GM18867 (cell line): ENCODE measurements around the gene HSF2BP.
"Not testable (repeated sequence)": the region's sequence is repeated elsewhere in the genome, so short reads cannot be mapped to it uniquely, and the experiment has no call there.

ENCODE experiments used
- ATAC-seq: cut with Tn5 transposase; IDR thresholded peaks from one replicate; pipeline ENCODE4 v1.9.1; 2021; ENCODE audit warnings: mild to moderate bottlenecking, moderate library complexity; ENCODE audit not compliant: unreplicated experiment

HSF2BP gene

DNA sequence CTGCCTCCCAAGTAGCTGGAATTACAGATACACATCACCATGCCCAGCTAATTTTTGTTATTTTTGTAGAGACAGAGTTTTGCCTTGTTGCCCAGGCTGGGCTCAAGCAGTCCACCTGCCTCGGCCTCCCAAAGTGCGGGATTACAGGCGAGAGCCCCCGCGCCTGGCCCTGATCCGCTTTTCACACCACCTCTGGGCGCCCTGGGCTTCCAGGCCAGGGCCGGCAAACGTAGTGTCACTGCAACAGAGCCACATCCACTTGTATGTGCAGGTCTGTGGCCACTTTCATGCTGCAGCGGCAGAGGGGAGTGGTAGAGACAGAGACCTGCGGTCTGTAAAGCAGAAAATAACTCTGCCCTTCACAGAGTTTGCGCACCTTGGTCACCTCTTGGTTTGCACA, 29.6 kb upstream of the HSF2BP start:
- ATAC-seq = no peak

DNA sequence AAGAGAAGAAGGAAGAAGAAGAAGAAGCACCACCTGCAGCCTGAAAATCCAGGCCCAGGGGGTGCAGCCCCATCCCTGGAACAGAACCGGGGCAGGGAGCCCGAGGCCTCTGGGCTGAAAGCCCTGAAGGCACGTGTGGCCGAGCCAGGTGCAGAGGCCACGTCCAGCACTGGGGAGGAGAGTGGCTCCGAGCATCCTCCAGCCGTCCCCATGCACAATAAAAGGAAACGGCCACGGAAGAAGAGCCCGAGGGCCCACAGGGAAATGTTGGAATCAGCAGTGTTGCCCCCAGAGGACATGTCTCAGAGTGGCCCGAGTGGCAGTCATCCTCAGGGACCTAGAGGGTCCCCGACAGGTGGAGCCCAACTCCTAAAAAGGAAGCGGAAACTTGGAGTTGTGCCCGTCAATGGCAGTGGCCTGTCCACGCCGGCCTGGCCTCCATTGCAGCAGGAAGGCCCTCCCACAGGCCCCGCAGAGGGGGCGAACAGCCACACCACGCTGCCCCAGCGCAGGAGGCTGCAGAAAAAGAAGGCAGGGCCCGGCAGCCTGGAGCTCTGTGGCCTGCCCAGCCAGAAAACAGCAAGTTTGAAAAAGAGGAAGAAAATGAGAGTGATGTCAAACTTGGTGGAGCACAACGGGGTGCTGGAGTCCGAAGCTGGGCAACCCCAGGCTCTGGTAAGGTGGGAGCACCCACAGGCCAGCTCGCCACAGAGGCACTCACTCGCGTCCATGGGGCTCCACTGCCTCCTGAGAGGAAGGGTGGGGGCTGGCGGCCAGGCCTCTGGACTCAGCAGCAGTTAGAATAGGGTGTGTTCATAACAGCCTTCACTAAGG, 28.5 kb upstream of the HSF2BP start:
- ATAC-seq = no peak

DNA sequence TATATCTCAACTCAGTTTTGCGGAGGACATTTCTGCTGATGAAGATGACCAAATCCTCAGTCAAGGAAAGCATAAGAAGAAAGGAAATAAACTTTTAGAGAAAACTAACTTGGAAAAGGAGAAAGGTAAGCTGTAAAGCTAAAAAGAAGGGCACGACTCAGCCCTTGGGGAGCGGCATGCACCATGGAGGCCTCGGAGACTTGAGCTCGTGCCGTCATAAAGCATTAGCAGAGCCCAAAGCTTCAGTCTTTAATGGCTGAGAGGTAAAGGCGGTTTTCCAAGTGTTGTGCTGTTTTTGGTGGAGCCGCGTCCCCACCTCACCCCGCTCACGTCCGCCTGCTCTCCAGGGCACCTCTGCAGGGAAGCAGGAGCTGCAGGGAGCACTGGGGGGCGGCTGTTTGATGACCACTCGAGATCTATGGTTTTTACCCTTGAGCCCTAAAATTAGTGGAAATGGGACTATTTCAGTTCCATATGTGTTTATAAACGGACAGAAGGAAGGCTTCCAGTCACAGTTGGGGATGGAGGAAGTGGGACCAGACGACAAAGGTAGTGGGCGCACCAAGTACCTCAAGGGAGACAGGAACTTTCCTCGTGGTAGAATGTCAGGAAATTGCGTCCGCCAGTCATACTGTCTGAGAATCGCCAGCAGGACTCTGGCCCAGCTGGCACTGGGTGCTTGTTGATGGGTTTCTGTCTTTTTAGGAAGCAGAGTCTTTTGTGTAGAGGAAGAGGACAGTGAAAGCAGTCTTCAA, 27.7 kb upstream of the HSF2BP start:
- ATAC-seq = no peak

DNA sequence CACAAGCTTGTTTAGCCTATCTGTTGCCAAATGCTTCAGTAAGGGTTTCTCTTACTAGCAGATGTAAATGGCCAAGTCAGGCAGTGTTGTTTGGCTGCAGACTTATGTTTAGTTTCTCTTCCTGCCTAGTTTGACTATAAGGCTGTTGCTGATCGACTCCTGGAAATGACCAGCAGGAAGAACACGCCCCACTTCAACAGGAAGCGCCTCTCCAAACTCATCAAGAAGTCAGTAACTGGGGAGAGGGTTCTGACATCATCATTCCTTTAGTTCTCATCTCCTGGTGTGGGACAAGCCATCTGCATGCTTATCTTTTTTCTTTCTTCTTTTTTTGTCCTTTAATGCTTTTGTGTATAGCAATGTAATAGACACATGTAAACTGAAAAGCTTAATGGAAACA, 25.1 kb upstream of the HSF2BP start:
- no peak for ATAC-seq

DNA sequence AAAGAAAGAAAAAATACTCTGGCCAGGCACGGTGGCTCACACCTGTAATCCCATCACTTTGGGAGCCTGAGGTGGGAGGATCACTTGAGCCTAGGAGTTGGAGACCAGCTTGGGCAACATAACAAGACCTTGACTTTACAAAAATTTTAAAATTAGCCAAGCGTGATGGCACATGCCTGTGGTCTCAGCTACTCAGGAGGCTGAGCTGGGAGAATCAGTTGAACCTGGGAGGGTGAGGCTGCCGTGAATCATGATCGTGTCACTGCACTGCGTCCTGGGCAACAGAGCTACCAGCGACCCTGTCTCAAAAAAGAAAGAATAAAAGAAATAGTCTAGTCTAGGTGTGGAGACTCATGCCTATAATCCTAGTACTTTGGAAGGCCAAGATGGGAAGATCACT, 22.4 kb upstream of the HSF2BP start:
- no peak for ATAC-seq

DNA sequence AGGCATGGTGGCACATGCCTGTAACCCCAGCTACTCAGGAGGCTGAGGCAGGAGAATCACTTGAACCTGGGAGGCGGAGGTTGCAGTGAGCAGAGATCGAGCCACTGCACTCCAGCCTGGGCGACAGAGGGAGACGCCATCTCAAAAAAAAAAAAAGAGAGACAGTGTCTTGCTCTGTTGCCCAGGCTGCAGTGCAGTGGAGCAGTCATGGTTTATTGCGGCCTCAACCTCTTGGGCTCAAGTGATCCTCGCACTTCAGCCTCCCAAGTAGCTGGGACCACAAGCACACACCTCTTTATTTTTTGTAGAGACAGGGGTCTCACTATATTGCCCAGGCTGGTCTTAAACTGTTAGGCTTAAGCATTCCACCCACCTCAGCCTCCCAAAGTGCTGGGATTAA, 21.1 kb upstream of the HSF2BP start:
- ATAC-seq = not testable (repeated sequence)

DNA sequence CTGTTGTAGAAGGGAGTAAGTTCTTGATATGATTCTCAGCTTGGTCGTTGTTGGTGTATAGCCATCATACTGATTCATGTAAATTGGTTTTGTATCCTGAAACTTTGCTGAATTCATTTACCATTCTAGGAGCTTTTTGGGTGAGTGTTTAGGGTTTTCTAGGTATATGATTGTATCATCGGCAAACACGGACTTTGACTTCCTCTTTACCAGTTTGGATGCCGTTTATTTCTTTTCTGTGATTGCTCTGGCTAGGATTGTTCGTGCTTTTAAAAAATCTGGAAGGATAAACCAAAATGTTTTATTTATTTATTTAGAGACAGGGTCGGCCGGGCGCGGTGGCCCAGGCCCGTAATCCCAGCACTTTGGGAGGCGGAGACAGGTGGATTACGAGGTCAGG, 20.7 kb upstream of the HSF2BP start:
- no peak for ATAC-seq

DNA sequence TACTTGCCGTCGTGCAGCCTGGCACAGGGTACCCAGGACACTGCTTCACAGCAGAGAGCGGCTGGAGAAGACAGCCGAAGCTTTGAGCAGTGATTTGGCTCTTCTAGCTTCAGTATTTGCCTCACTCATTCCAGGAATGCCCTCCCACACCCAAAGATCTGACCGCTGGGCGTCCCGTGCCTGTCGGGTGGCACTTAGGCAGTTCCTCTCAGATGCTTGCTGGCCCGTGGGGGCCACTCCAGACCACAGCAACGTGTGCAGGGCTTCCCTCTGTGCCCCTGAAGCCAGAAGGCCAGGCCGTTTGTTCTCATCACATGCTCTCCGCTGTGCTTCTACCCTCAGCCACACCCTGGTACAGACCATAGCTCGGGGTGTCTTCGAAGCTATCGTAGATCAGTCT, 17.1 kb upstream of the HSF2BP start:
- ATAC-seq = no peak

DNA sequence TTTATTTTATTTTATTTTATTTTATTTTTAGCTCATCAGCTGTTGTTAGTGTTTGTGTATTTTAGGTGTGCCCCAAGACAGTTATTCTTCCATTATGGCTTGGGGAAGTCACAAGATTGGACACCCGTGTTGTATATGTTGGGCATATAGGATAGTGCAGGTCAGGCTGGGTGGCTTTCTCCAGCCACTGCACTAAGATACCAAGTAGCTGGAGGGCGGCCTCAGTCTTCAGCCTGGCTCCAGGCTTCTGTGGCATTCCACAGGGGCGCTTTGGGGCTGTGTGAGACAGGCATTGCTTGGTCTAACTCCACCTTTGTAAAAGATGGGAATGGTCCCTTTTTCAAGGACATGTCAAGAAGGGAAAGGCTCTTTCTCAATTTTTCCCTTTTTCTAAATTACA, 16.6 kb upstream of the HSF2BP start:
- ATAC-seq = no peak

DNA sequence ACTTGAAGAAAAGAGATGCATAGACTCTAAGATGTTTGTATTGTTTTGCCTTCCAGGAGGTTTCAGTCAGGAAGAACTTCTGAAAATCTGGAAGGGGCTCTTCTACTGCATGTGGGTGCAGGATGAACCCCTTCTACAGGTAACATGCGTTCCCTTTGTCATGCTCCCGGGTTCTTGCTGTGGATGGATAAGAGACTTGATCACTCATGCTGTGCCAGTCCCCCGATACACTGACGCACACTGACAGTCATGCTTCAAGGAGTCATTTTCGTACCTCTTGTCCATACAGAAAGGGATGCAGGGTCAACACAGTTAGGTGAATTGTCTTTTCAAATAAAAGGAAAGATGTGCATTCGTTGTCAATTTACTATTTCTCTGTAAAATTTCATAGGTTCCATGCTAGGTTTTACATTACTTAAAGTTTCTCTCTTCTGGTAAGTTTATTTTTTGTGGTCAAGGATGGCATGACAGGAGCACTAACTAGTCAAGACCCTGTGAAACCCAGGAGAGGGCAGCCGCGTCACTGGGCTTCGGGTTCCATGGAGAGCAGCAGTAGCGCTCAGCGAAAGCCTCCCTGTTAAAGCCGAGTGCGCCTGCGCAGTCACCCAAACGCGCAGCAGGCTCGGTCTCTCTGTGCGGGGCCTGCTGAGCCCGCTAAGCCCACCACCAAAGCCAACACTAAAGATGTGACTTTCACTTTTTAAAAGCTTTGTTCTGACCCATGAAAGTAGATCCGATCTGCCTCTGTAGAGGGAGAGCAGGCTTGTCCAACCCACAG, 10.7 kb upstream of the HSF2BP start:
- ATAC-seq = no peak

DNA sequence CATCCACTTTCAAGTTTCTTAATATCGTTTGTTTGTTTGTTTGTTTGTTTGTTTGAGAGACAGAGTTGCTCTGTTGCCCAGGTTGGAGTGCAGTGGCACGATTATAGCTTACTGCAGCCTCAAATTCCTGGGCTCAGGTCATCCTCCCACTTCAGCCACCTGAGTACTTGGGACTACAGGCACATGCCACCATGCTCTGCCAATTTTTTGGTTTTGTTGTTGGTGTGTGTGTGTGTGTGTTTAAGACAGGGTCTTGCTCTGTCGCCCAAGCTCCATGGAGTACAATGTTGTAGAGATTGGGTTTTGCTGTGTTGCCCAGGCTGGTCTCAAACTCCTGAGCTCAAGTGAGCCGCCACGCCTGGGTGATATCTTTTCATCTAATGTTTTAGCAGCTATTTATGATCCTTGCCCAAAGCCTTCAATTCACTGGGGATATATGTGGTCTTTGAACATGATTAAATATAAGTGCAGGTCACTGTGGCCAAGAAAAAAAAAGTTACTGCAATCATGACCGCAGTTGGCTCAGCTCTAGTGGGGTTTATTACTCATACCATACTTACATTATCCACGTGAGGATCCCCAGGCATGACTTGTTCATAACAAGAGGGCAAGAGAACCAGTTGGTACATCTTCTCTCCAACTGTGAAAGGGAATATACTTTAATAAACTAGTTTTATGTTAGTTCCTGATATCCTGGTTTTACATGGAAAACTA, 8.1 kb upstream of the HSF2BP start:
- ATAC-seq = no peak

DNA sequence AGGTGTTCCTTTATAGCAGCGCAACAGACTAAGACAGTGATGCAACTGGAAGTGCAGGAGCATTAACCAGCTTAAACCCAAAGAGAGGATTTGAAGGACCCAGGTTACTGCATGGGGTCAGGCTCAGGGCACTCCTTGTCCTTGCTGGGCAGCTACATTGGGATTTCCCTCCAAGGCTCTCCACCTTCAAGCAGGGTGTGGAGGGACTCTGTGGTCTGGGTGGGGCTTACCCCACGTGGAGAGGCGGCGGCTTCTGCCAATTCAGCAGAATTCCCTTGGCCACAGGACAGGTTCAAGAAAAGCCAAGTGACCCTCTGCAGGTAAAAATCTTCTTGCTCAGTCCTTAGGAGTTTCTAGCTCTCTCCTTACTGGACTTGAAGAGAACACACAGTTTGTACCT, 6.6 kb upstream of the HSF2BP start:
- ATAC-seq = no peak

DNA sequence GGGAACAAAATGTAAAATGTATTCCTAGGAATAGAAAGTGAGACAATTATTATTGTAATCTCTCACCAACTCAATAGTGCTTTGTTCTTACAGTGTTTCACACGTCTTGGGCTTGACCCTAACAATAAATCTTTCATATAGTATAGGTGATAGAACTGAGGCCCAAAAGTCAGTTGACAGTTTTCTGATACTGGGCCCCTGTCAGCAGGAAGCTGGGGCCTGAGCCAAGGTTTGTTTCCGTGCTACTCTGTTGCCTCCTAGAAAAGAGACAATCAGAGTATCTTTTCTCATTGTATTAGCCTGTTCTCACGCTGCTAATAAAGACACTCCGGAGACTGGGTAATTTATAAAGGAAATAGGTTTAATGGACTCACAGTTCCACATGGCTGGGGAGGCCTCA, 5.1 kb upstream of the HSF2BP start:
- no peak for ATAC-seq

DNA sequence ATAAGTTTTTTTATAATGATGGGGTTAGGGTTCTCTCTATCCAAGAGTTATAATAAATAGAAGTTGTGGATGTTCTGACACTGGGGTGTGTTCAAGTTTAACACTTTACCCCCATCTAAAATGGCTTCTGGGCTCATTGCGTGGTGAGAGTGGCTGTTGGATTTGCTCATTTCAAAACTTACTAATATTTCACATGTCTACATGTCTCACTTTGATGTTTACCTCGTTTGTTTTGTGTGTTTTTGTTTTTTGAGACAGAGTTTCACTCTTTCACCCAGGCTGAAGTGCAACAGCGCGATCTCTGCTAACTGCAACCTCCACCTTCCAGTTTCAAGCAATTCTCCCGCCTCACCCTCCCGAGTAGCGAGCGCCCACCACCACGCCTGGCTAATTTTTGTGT, 3.7 kb upstream of the HSF2BP start:
- ATAC-seq = no peak

DNA sequence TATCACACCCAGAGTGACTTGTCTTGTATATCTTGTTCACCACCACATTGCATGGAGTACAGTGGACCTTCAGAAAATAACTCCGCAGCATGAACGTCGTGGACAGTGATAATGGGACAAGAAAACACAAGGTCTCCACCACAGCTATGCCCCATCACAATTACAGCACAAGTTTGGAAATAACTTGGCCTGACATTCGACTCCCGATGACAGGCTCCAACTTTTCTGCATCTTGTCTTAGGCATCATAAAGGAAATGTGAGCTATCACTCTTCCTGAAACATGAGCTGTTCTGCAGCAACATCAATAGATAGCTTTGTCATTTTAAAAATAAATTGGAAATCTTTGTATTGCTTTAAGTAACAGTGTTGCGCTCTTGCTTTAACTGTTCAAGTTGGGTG, 3.0 kb upstream of the HSF2BP start:
- no peak for ATAC-seq

DNA sequence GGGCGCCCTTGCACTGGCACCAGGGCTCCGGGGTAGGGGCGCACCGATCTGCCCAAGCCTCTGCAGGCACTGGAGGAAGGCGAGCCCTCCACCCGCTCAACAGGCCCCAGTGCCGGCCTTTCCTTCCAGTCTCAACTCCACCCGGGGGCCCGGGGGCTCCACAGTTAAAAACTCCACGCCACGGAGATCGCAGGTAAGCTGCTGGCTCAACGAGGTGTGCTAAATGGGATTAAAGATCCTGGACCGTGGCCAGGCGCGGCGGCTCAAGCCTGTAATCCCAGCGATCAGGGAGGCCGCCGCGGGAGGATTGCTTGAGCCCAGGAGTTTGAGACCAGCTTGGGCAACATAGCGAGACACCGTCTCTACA, 536 bp downstream of the HSF2BP start:
- ATAC-seq = no peak

DNA sequence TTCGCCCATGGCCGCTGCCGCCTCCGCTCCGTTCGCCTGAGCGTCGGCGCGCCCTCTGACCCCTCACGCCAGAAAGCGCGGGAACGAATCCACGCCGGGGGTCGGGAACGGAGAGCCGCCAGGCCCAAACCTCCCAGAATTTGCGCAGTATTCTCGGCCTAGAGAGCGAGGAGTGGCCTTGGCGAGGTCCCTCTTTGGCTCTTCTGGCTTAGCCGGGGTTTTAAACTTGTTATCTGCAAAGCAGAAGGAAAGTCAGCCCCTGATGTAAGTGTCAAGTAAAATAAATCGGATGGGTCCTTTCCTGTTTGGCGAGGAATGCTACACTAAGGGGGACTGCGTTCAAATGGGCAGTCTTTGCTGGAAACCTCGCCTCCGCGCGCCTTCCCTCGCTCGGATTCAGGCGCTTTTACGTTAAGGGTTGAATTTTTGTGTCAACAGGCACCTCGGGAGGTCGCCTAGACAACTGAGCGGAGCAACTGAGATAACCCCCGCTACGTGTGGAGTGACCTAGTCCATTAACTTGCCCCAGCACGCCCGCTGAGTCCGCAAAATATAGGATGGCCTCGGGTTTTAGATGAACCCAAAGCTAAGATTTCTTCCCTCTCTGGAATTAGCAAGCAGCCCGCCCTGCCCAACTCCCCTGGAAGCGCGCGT, 1.1 kb downstream of the HSF2BP start:
- ATAC-seq = no peak

DNA sequence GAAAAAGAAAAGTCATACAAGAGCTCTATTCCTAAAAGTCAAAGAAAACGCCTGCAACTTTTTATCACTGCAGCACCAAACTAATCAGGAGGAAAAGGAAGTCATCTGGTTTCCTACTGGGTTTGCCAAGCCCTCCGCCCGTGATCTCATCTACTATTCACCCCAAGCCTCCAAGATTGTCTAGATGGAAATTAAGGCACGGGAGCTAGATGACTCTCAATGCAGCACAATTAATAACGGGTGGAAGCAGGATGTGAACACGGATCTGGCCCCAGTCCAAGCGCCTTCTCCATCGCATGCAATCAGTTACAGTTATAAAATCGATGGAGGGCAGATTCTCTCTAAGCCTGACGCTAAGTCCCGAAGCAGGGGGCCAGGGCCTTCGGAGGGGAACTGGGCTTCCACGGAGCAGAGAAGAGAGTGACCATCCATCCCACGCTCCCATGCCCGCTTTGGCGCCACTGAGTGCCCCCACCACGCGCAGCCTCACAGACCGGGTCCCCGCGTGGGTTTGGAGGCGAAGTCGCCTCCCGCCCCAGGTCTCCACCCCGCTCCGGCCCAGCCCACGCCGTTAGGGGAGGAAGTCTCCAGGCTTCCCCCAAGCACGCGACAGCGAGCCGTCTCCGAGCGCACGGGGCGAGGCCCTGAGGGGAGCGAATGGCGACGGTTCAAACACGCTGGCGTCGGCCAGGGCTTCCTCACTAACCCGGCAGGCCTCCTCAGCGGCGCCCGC, 1.8 kb downstream of the HSF2BP start:
- ATAC-seq = no peak

DNA sequence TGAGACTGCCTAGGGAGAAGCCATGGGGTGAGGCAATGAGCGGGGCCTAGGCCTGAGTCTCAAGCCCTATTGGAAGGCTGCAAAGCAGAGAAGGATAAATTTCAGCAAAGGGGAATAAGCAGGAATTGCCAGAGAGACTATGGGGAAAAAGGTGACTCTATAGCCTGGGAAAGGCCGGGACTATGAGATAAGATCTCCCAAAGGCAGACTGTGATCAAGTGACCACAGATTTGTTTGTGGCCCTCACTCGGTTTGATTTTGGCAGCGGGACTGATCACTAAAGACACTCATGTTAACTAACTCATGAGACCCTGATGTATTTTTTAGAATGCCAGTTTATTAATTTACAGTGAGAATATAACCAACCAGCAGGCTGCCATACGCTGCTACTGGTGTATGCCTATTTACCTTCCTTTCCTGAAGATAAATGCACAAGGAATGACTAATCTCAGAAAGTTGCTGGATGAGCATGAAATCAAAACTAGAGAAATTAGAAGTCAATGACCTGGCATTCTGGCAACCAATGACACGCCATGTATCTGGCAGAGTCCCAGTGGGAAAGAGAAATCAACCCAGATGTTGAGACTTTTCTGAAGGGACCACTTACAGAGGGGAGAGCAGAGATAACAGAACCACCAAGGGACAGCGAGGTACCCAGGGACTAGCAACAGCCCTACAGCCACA, 4.3 kb downstream of the HSF2BP start:
- ATAC-seq = no peak
